Kidney (tissue), 14 donors: ENCODE data around the gene COX10. TPM values are rescaled to one million over a fixed set of nuclear protein-coding genes. Genes with fewer than 3 reads are reported as not detected.

ENCODE experiments used
- DNase-seq, 5 donors: peaks; one replicate each; pipeline ENCODE4 v3.0.0-alpha.2; 2013 to 2020
- FAIRE-seq: peaks from 2 replicates; lab custom pipeline; 2012; peaks lifted over from hg19 to GRCh38; lab: Jason Lieb, UNC
- H3K27ac ChIP-seq, 2 donors: one replicate each; pipeline ENCODE4 v1.7.0; 2013; ENCODE audit warnings: low read depth in 2 of 2, low read length in 2 of 2, inconsistent platforms in 1 of 2
- H3K27me3 ChIP-seq: one replicate; pipeline ENCODE4 v1.7.1; 2013; ENCODE audit warnings: low read length, inconsistent platforms; ENCODE audit not compliant: control insufficient read depth, insufficient read depth
- H3K36me3 ChIP-seq, 3 donors: one replicate each; pipeline versions ENCODE4 v1.7.0 to v1.7.1; 2013; ENCODE audit warnings: low read length in 3 of 3, control low read depth in 1 of 3, inconsistent platforms in 1 of 3; ENCODE audit not compliant: insufficient read depth in 3 of 3, control insufficient read depth in 2 of 3
- H3K4me1 ChIP-seq, 3 donors: one replicate each; pipeline versions ENCODE4 v1.7.0 to v1.7.1; 2013; ENCODE audit warnings: low read length in 3 of 3, inconsistent platforms in 1 of 3, low read depth in 1 of 3; ENCODE audit not compliant: control insufficient read depth in 2 of 3, insufficient read depth in 2 of 3
- H3K4me3 ChIP-seq, 3 donors: one replicate each; pipeline versions ENCODE4 v1.7.0 to v1.8.1; 2013; ENCODE audit warnings: low read length in 3 of 3, control low read depth in 1 of 3, inconsistent platforms in 1 of 3
- H3K9ac ChIP-seq, 3 donors: one replicate each; pipeline versions ENCODE4 v1.7.0 to v1.7.1; 2013; ENCODE audit warnings: low read length in 3 of 3, control low read depth in 1 of 3, inconsistent platforms in 1 of 3
- H3K9me3 ChIP-seq, 3 donors: one replicate each; pipeline versions ENCODE4 v1.7.0 to v1.7.1; 2013; ENCODE audit warnings: low read length in 3 of 3, control low read depth in 1 of 3, inconsistent platforms in 1 of 3; ENCODE audit not compliant: control insufficient read depth in 2 of 3, insufficient read depth in 1 of 3
- intact Hi-C: fragments of 100-400 bp; cut with DNase I; formaldehyde crosslinking; loops from one replicate; pipeline ENCODE4 v1.11.1; 2022
- polyA plus RNA-seq: library from polyadenylated mRNA; stranded (reverse); fragments of 350-450 nt; fragmentation: Illumina TruSeq; extraction: RNeasy Lipid Tissue Mini Kit (QIAGEN cat#74804); gene quantifications from one replicate; pipeline ENCODE4 v1.2.3, GENCODE V29; 2014; ENCODE audit warnings: low read depth, low replicate concordance; ENCODE audit not compliant: insufficient read depth
- total RNA-seq: library from RNA; stranded (reverse); fragmentation: NEBNext Ultra II Directional; extraction: Animal tissue kit (Norgen Biotek cat#: 25700); gene quantifications from one replicate; pipeline ENCODE4 v1.2.1, GENCODE V29; 2021
- TF ChIP-seq, protein P1 (sequence below): IDR thresholded peaks from 3 replicates; pipeline ENCODE4 v1.5.1; 2012; ENCODE audit warnings: mild to moderate bottlenecking, moderate library complexity, borderline replicate concordance; ENCODE audit not compliant: insufficient read depth; ENCODE audit errors: extremely low read depth
- donor health status: control.
- donor health status: control.
- donor health status: control.
- donor health status: control.
- donor health status: control.
- donor health status: DM: yes; HTN: yes; CAD: no.
- donor health status: Normal renal cell carcinoma (clear cell type).

Gene COX10
- total and polyA plus RNA-seq, 2 donors from 2014 or later, result 14.2 to 18.0 TPM

DNA sequence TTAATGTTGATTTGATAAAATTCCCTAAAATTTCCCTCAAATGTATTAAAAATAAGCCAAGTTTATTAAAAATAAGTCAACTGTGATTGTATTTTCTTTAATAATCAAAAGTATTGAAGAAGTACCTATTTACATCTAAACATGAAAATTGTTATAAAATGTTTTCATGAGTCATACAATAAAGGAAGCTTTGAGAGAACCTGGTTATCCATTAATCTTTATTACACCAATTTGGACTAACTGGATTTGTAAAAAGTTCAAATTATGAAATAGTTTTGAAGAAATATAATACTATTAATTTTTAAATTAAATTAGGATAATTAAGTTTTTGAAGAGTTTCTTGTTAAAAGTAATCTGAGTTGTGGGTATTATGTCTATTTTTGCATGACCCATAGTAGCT lies 63.8 kb downstream of the COX10 start:
- no peaks in the 10 kb centered on the region for H3K9me3 ChIP-seq
- H3K27me3 ChIP-seq, result no peaks in the 10 kb centered on the region
- intact Hi-C loops, result no loop called here
- no peak overlapping the region for H3K4me3 ChIP-seq
- no peak overlapping the region for H3K27ac ChIP-seq
- FAIRE-seq, result peak; percentile 90
- H3K9ac ChIP-seq, result no peak overlapping the region
- no peaks in the 10 kb centered on the region for H3K4me1 ChIP-seq
- no peaks in the 10 kb centered on the region for H3K36me3 ChIP-seq
- TF ChIP-seq, protein P1, sequence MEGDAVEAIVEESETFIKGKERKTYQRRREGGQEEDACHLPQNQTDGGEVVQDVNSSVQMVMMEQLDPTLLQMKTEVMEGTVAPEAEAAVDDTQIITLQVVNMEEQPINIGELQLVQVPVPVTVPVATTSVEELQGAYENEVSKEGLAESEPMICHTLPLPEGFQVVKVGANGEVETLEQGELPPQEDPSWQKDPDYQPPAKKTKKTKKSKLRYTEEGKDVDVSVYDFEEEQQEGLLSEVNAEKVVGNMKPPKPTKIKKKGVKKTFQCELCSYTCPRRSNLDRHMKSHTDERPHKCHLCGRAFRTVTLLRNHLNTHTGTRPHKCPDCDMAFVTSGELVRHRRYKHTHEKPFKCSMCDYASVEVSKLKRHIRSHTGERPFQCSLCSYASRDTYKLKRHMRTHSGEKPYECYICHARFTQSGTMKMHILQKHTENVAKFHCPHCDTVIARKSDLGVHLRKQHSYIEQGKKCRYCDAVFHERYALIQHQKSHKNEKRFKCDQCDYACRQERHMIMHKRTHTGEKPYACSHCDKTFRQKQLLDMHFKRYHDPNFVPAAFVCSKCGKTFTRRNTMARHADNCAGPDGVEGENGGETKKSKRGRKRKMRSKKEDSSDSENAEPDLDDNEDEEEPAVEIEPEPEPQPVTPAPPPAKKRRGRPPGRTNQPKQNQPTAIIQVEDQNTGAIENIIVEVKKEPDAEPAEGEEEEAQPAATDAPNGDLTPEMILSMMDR, result no peak
- no peak for DNase-seq

DNA sequence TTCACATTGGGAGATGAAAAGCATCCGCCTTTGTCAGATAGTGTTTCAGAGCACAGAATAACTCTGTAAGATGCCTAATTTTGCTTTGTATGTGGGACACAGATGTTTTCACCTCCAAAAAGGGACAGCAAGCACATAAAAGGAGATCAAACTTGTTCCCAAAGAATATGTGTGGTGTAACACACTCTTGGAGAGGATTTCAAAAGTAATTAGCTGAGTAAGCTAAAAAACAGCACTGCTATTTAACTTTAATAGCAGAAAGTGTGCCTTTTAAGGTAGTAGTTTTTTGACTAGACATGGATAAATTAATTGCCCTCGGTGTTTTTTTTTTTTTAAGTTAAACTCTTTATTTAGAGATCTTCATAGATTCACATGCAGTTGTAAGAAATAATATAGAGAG lies 65.2 kb downstream of the COX10 start:
- TF ChIP-seq, protein P1, result no peak
- Histone ChIP-seq H3K27ac (no peak overlapping the region), H3K9ac (no peak overlapping the region), H3K4me3 (no peak overlapping the region), H3K9me3 (no peaks in the 10 kb centered on the region), H3K36me3 (no peaks in the 10 kb centered on the region), H3K4me1 (no peaks in the 10 kb centered on the region), H3K27me3 (no peaks in the 10 kb centered on the region)
- DNase-seq, result no peak
- FAIRE-seq, result no peak
- intact Hi-C loops, result no loop called here

DNA sequence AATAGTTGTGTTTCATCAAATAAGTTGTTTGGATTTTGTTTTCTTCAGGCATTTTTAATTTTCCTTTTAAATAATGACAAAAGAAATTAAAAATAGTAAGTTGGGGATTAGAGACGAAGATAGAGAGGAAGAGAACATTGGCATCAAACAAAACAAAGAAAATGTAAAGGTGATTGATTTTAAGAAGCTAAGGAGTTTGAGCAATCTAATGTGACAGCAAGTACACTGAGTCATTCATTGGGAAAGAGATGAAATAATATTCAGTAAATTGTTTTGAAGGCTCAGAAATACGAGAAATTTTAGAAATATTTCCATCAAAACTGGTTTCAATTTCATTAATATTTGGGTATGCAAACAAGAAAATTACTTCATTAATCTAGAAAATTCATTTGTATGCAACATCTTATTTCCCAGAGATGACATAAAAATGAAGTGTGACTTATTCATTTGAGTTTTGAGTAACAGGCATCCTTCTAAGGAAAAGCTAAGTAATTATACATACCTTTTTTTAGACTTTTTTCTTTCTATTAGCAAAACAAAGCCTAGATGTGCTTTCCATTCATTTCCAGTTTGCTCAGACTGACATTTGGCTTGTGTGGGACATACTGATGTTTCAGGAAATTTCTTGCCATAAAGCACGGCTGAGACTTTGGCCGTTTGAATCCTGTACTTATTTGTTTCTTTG lies 66.7 kb downstream of the COX10 start:
- H3K36me3 ChIP-seq, result no peaks in the 10 kb centered on the region
- H3K27ac ChIP-seq, result no peak overlapping the region
- no peaks in the 10 kb centered on the region for H3K27me3 ChIP-seq
- DNase-seq, result no peak
- no peak for FAIRE-seq
- TF ChIP-seq, protein P1, result no peak
- intact Hi-C loops, result no loop called here
- H3K4me1 ChIP-seq, result no peaks in the 10 kb centered on the region
- no peak overlapping the region for H3K4me3 ChIP-seq
- no peaks in the 10 kb centered on the region for H3K9me3 ChIP-seq
- H3K9ac ChIP-seq, result no peak overlapping the region
